ENCODE measurements around the gene AGPAT4. TPM values are rescaled to one million over a fixed set of nuclear protein-coding genes. Genes with fewer than 3 reads are reported as not detected.

AGPAT4 gene
- total RNA-seq, 1 donor from 2014 or later: 8.3 TPM

DNA sequence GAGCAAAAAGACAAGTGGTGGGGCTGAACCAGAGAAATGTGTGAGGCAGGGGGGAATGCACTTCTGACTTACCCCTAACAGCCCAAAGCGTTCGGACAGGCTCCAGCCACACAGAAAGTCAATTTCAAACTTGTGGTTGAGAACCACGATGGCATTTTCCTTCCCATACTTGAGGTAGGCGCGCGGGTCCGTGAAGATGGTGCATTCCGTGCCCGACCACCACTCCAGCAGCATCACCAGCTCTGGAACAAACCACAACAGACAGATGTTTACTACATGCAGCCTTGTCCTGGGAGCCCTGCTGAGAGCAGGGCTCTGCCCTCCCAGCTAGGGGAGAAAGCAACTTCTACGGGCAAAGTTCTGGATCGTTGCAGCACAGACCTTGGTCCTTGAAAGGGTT is 107.7 kb downstream of the AGPAT4 start:
- Mint-ChIP-seq H3K27me3 (ENCODE audit: unreplicated experiment) (no peaks in the 10 kb centered on the region), H3K36me3 (ENCODE audit: unreplicated experiment) (peaks cover 12% of the 10 kb centered on the region), H3K9me3 (ENCODE audit: unreplicated experiment) (no peaks in the 10 kb centered on the region), H3K27ac (ENCODE audit: unreplicated experiment) (no peak overlapping the region), H3K4me3 (ENCODE audit: unreplicated experiment) (no peak overlapping the region), H3K4me1 (ENCODE audit: unreplicated experiment) (peaks cover 36% of the 10 kb centered on the region)
- DNase-seq (ENCODE audit: extremely low spot score, unreplicated experiment): no peak
- TF ChIP-seq, protein P1, sequence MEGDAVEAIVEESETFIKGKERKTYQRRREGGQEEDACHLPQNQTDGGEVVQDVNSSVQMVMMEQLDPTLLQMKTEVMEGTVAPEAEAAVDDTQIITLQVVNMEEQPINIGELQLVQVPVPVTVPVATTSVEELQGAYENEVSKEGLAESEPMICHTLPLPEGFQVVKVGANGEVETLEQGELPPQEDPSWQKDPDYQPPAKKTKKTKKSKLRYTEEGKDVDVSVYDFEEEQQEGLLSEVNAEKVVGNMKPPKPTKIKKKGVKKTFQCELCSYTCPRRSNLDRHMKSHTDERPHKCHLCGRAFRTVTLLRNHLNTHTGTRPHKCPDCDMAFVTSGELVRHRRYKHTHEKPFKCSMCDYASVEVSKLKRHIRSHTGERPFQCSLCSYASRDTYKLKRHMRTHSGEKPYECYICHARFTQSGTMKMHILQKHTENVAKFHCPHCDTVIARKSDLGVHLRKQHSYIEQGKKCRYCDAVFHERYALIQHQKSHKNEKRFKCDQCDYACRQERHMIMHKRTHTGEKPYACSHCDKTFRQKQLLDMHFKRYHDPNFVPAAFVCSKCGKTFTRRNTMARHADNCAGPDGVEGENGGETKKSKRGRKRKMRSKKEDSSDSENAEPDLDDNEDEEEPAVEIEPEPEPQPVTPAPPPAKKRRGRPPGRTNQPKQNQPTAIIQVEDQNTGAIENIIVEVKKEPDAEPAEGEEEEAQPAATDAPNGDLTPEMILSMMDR (IDR thresholded peaks at IDR 0.05): no peak

DNA sequence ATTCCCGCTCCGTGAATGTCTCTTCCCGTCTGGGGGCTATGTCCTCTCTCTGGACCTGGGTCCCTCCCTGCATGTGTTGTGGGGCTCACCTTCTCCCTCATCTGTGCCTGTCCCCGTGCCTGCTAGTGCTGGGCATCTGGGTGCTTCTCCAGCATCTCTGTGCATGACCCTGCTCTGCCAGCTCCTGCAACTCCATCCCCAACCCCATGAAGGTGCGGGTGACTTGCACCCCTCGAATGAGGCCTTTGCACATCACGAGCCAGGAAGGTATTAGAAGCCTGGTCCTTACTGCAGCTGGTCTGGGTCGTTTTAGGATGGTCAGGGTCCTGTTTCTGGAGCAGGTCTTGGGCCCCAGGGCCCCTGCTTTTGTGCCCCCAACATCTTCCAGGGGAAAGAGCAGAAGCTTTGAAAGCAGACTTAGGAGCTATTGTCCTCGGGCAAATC is 109.7 kb downstream of the AGPAT4 start:
- peaks cover 33% of the 10 kb centered on the region for H3K4me1 Mint-ChIP-seq (ENCODE audit: unreplicated experiment)
- no peak for DNase-seq (ENCODE audit: extremely low spot score, unreplicated experiment)
- no peak overlapping the region for H3K27ac Mint-ChIP-seq (ENCODE audit: unreplicated experiment)
- no peaks in the 10 kb centered on the region for H3K9me3 Mint-ChIP-seq (ENCODE audit: unreplicated experiment)
- TF ChIP-seq, protein P1 (IDR thresholded peaks at IDR 0.05): no peak
- H3K36me3 Mint-ChIP-seq (ENCODE audit: unreplicated experiment): peaks cover 12% of the 10 kb centered on the region
- H3K27me3 Mint-ChIP-seq (ENCODE audit: unreplicated experiment): no peaks in the 10 kb centered on the region
- H3K4me3 Mint-ChIP-seq (ENCODE audit: unreplicated experiment): no peak overlapping the region

DNA sequence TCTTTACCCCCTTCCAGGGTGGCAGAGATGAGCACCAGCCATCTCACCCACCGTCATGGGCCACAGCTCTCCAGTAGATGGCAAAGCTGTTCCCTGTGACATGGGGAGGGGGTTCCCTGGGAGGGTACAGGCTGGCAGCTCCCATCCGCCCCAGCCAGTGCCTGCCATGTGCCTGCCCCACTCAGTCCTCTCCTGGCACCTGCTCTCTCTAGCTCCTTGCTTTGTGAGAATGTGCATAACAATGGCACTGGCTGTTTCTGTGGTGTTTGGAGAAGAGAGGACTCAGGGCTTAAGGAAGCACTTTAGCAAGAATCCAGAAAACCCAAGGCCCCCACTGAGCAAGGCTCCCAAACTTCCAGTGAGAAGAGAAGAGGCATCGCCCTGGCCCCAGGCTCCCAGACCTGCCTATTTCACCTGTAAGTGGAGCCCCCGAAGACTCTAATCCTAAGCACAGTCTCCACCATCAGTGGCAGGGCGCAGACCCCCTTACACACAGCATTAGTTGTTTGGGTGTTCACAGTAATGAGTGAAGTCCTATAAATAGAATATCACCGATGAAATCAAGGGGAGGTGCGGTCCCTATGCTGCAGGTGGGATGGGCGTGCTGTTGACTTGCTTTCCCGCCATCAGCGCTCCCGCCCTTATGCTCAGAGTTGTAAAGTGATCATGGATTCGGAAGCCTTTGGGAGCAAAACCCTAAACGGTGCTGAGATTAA is 110.2 kb downstream of the AGPAT4 start:
- TF ChIP-seq, protein P1 (IDR thresholded peaks at IDR 0.05): no peak
- Mint-ChIP-seq H3K9me3 (ENCODE audit: unreplicated experiment) (no peaks in the 10 kb centered on the region), H3K27me3 (ENCODE audit: unreplicated experiment) (no peaks in the 10 kb centered on the region), H3K36me3 (ENCODE audit: unreplicated experiment) (peaks cover 12% of the 10 kb centered on the region), H3K27ac (ENCODE audit: unreplicated experiment) (no peak overlapping the region), H3K4me1 (ENCODE audit: unreplicated experiment) (peaks cover 29% of the 10 kb centered on the region), H3K4me3 (ENCODE audit: unreplicated experiment) (no peak overlapping the region)
- no peak for DNase-seq (ENCODE audit: extremely low spot score, unreplicated experiment)

DNA sequence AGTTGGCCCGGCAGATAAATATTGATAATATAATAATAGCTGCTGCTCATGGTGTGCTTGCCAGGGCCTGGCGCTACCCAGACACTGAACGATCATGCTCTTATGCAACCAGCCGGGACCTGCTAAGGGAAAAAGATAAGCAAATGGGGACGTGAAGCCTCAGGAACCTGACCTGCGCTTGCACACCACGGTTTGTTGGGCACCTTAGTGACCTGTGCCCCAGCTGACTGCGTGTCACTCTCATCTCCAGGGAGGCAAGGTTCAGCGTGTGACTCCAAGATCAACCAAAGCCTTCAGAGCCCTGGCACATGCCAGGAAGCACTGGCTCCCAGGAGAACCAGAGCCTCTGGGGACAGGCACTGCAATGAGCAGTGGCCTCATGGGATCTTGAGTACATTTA is 111.1 kb downstream of the AGPAT4 start:
- Mint-ChIP-seq H3K27ac (ENCODE audit: unreplicated experiment) (no peak overlapping the region), H3K36me3 (ENCODE audit: unreplicated experiment) (peaks cover 13% of the 10 kb centered on the region), H3K9me3 (ENCODE audit: unreplicated experiment) (peaks cover 6% of the 10 kb centered on the region), H3K4me1 (ENCODE audit: unreplicated experiment) (peaks cover 20% of the 10 kb centered on the region), H3K27me3 (ENCODE audit: unreplicated experiment) (no peaks in the 10 kb centered on the region), H3K4me3 (ENCODE audit: unreplicated experiment) (no peak overlapping the region)
- TF ChIP-seq, protein P1 (IDR thresholded peaks at IDR 0.05): no peak
- no peak for DNase-seq (ENCODE audit: extremely low spot score, unreplicated experiment)

DNA sequence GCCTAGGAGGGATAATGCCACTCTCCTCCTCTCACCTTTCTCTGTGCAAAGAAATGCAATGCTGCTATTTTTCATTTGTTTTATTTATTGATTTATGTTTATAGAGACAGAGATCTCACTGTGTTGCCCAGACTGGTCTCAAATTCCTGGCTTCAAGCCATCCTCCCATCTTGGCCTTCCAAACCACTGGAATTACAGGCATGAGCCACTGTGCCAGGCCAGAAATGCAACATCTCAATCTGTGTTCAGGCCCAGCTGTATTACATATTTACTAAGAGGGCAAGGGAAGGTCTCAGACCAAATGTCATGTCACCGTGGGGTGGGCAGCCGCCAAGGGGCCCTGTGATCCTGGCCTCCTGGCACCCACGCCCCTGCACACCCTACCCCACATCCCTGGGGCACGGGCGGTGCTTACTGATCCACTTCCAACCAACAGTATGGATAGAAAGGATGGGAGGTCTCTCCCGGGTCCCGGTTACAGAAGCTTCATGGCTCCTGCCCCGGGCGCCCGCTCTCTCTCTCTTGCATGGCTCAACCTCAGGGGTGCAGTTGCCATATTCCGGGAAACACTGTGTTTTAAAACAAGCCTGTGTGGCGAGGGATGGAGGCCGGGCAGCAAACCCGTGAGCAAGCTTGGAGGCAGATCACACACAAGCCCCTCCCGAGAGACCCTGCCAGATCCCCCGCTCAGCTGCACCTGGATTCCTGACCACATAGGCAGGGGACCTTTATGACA is 111.8 kb downstream of the AGPAT4 start:
- DNase-seq (ENCODE audit: extremely low spot score, unreplicated experiment): no peak

More for the DNA sequence above, 111.8 kb downstream of the AGPAT4 start:
- H3K27ac Mint-ChIP-seq (ENCODE audit: unreplicated experiment): no peak overlapping the region
- no peak overlapping the region for H3K4me3 Mint-ChIP-seq (ENCODE audit: unreplicated experiment)
- peaks cover 9% of the 10 kb centered on the region for H3K9me3 Mint-ChIP-seq (ENCODE audit: unreplicated experiment)
- TF ChIP-seq, protein P1 (IDR thresholded peaks at IDR 0.05): no peak
- H3K27me3 Mint-ChIP-seq (ENCODE audit: unreplicated experiment): no peaks in the 10 kb centered on the region
- peaks cover 19% of the 10 kb centered on the region for H3K4me1 Mint-ChIP-seq (ENCODE audit: unreplicated experiment)
- H3K36me3 Mint-ChIP-seq (ENCODE audit: unreplicated experiment): peaks cover 14% of the 10 kb centered on the region

All from osteocyte (in vitro differentiated cells).